ENCODE data around the gene SUGCT.
"Not testable (repeated sequence)": the region's sequence is repeated elsewhere in the genome, so short reads cannot be mapped to it uniquely, and the experiment has no call there.

SUGCT gene

GRCh38 chr7:40135317-40135610, 459 bp downstream of the SUGCT start:
- DNase-seq, result peak in 6 of 42 donors; percentile 25 to 59 (median 43)
- intact Hi-C loops (cut with DNase I), result loop anchor here (2.0 kb wide), 1 partner anchor 186 kb away; no protein-coding TSS in a partner anchor

GRCh38 chr7:40137563-40137962, 2.8 kb downstream of the SUGCT start:
- no peak for DNase-seq
- intact Hi-C loops (cut with DNase I), result no loop called here

GRCh38 chr7:40138973-40139372, 4.2 kb downstream of the SUGCT start:
- intact Hi-C loops (cut with DNase I), result no loop called here
- DNase-seq, result no peak

GRCh38 chr7:40139891-40140290, 5.1 kb downstream of the SUGCT start:
- DNase-seq; intact Hi-C loops (cut with DNase I): not testable (repeated sequence)

GRCh38 chr7:40141916-40142315, 7.1 kb downstream of the SUGCT start:
- intact Hi-C loops (cut with DNase I); DNase-seq: not testable (repeated sequence)

- DNase-seq; intact Hi-C loops (cut with DNase I): not testable (repeated sequence)
Observed at GRCh38 chr7:40145596-40146130, 10.9 kb downstream of the SUGCT start.

GRCh38 chr7:40147371-40148246, 12.8 kb downstream of the SUGCT start:
- no peak for DNase-seq
- intact Hi-C loops (cut with DNase I), result no loop called here

- DNase-seq; intact Hi-C loops (cut with DNase I): not testable (repeated sequence)
Observed at GRCh38 chr7:40148247-40148580, 13.4 kb downstream of the SUGCT start.

- DNase-seq, result no peak
- intact Hi-C loops (cut with DNase I), result no loop called here
Observed at GRCh38 chr7:40148671-40149070, 13.9 kb downstream of the SUGCT start.

GRCh38 chr7:40151504-40151903, 16.7 kb downstream of the SUGCT start:
- intact Hi-C loops (cut with DNase I), result no loop called here

GRCh38 chr7:40156988-40157387, 22.2 kb downstream of the SUGCT start:
- DNase-seq, result no peak
- intact Hi-C loops (cut with DNase I), result no loop called here

More at GRCh38 chr7:40151504-40151903, 16.7 kb downstream of the SUGCT start:
- no peak for DNase-seq

- DNase-seq, result no peak
- intact Hi-C loops (cut with DNase I), result no loop called here
Observed at GRCh38 chr7:40162516-40162915, 27.7 kb downstream of the SUGCT start.

- intact Hi-C loops (cut with DNase I), result no loop called here
- DNase-seq, result no peak
Observed at GRCh38 chr7:40165216-40165615, 30.4 kb downstream of the SUGCT start.

GRCh38 chr7:40167291-40167690, 32.5 kb downstream of the SUGCT start:
- DNase-seq, result no peak
- intact Hi-C loops (cut with DNase I), result no loop called here

- DNase-seq; intact Hi-C loops (cut with DNase I): not testable (repeated sequence)
Observed at GRCh38 chr7:40168266-40168665, 33.5 kb downstream of the SUGCT start.

- DNase-seq; intact Hi-C loops (cut with DNase I): not testable (repeated sequence)
Observed at GRCh38 chr7:40173121-40173520, 38.3 kb downstream of the SUGCT start.

- intact Hi-C loops (cut with DNase I); DNase-seq: not testable (repeated sequence)
Observed at GRCh38 chr7:40175256-40175655, 40.5 kb downstream of the SUGCT start.

- DNase-seq, result no peak
- intact Hi-C loops (cut with DNase I), result no loop called here
Observed at GRCh38 chr7:40175725-40176510, 41.1 kb downstream of the SUGCT start.

GRCh38 chr7:40177071-40177470, 42.3 kb downstream of the SUGCT start:
- intact Hi-C loops (cut with DNase I), result no loop called here
- no peak for DNase-seq

- no peak for DNase-seq
- intact Hi-C loops (cut with DNase I), result no loop called here
Observed at GRCh38 chr7:40182452-40182851, 47.6 kb downstream of the SUGCT start.
